Vagina (tissue), 2 donors: ENCODE results near the gene LBX2. TPM values are rescaled to one million over a fixed set of nuclear protein-coding genes. Genes with fewer than 3 reads are reported as not detected.
A peak's percentile ranks its signal among the peaks of the same experiment; 100 is the strongest.
"Not testable (repeated sequence)": the region's sequence is repeated elsewhere in the genome, so short reads cannot be mapped to it uniquely, and the experiment has no call there.

Experiments used
- DNase-seq, 2 donors: peaks; one replicate each; pipeline ENCODE4 v3.0.0-alpha.2; 2017; ENCODE audit errors: extremely low spot score in 2 of 2
- H3K27ac ChIP-seq: fragments of 200-600 bp; sonication (generic); one replicate; pipeline ENCODE4 v1.5.1; 2019
- H3K27me3 ChIP-seq: fragments of 200-600 bp; sonication (generic); one replicate; pipeline ENCODE4 v1.5.1; 2019
- H3K36me3 ChIP-seq, 2 donors: fragments of 200-600 bp; sonication (generic); one replicate each; pipeline ENCODE4 v1.5.1; 2017 to 2019
- H3K4me1 ChIP-seq: fragments of 200-600 bp; sonication (generic); one replicate; pipeline ENCODE4 v1.5.1; 2019
- H3K4me3 ChIP-seq, 2 donors: fragments of 200-600 bp; sonication (generic); 1 replicate in 1 of 2; 2 replicates in 1 of 2; pipeline ENCODE4 v1.5.1; 2016 to 2019
- H3K9me3 ChIP-seq: fragments of 200-600 bp; sonication (generic); one replicate; pipeline ENCODE4 v1.5.1; 2019
- POLR2A ChIP-seq, 2 donors: fragments of 450-650 bp; IDR thresholded peaks; one replicate each; pipeline ENCODE4 v1.6.1; 2017; ENCODE audit warnings: antibody characterized with exemption in 2 of 2, mild to moderate bottlenecking in 2 of 2, moderate library complexity in 2 of 2
- POLR2AphosphoS5 ChIP-seq, 2 donors: sonication (generic); formaldehyde crosslinking; IDR thresholded peaks; one replicate each; pipeline ENCODE4 v1.9.0; 2017; ENCODE audit warnings: antibody characterized with exemption in 2 of 2, mild to moderate bottlenecking in 2 of 2, low read depth in 1 of 2; ENCODE audit not compliant: insufficient read depth in 1 of 2
- intact Hi-C: fragments of 100-400 bp; cut with DNase I; formaldehyde crosslinking; loops from one replicate; pipeline ENCODE4 v1.15.1; 2023
- total RNA-seq: library from RNA; depleted of rRNA; stranded (reverse); fragments of >200 nt; gene quantifications from one replicate; pipeline ENCODE4 v1.2.3, GENCODE V29; 2016
- TF ChIP-seq, protein P1 (sequence below), 3 experiments: fragments of 450-650 bp in 2 of 3; fragments of 200-600 bp in 1 of 3; sonication (generic) in 1 of 3; IDR thresholded peaks; one replicate each; pipeline ENCODE4 v1.5.1; 2017 to 2019; ENCODE audit warnings: antibody characterized with exemption in 3 of 3, mild to moderate bottlenecking in 2 of 3, moderate library complexity in 2 of 3

The LBX2 gene
- total RNA-seq, 1 donor from 2014 or later, result not detected

DNA sequence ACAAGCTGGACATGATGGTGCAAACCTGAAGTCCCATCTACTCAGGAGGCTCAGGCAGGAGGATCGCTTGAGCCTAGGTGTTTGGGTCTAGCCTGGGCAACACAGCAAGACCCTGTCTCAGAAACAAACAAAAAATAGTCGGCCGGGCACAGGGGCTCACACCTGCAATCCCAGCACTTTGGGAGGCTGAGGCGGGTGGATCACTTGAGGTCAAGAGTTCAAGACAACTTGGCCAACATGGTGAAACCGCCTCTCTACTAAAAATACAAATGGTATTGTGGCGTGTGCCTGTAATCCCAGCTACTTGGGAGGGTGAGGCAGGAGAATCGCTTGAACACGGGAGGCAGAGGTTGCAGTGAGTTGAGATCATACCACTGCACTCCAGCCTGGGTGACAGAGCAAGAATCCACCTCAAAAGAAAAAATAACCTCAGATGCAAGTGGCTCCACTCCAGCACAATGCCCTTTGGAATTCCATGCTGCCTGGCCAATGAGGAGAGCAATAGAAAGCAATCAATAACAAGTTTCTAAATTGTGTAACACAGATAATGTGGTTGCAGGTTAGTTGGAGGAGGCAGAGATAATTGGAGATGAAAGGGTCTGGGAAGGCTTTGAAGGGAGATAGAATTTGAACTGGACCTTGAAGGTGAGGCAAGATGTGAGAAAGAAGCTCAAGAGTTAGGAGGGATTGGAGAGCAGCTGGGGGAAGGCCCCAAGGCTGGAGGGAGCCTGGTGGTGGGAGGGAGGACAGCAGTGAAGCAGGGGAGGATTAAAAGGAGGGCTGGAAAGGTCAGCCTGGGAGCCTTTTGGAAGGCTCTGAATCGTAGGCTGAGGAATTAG lies 10.5 kb downstream of the LBX2 start:
- Histone ChIP-seq H3K27ac (no peak overlapping the region), H3K36me3 (peaks cover 0 to 37% of the 10 kb centered on the region in 2 donors), H3K27me3 (no peaks in the 10 kb centered on the region), H3K4me3 (no peak overlapping the region), H3K9me3 (no peaks in the 10 kb centered on the region), H3K4me1 (peaks cover 6% of the 10 kb centered on the region)
- intact Hi-C loops, result loop anchor here (10.0 kb wide), 1 partner anchor 754 kb away; the partner anchor contains the start of gene TPRKB
- no peak for TF ChIP-seq POLR2AphosphoS5 (IDR thresholded peaks at IDR 0.05; ENCODE audit: insufficient read depth in 1 of 2, low read depth in 1 of 2)
- TF ChIP-seq, protein P1, sequence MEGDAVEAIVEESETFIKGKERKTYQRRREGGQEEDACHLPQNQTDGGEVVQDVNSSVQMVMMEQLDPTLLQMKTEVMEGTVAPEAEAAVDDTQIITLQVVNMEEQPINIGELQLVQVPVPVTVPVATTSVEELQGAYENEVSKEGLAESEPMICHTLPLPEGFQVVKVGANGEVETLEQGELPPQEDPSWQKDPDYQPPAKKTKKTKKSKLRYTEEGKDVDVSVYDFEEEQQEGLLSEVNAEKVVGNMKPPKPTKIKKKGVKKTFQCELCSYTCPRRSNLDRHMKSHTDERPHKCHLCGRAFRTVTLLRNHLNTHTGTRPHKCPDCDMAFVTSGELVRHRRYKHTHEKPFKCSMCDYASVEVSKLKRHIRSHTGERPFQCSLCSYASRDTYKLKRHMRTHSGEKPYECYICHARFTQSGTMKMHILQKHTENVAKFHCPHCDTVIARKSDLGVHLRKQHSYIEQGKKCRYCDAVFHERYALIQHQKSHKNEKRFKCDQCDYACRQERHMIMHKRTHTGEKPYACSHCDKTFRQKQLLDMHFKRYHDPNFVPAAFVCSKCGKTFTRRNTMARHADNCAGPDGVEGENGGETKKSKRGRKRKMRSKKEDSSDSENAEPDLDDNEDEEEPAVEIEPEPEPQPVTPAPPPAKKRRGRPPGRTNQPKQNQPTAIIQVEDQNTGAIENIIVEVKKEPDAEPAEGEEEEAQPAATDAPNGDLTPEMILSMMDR (IDR thresholded peaks at IDR 0.05), result no peak
- TF ChIP-seq POLR2A (IDR thresholded peaks at IDR 0.05), result no peak
- no peak for DNase-seq

DNA sequence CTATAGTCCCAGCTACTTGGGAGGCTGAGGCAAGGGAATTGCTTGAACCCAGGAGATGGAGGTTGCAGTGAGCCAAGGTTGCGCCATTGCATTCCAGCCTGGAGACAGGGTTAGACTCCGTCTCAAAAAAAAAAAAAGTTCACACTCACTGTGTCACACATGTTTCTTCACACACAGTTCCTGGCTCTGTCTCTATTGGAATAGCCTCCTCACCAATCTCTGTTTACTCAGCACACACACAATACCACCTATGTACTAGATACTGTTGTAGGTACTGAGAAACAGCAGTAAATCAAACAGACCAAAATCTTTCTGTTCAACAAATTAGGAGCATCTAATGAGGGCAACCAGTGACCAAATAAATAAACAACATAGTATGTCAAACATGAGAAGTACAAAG lies 13.3 kb downstream of the LBX2 start:
- TF ChIP-seq POLR2AphosphoS5 (IDR thresholded peaks at IDR 0.05; ENCODE audit: insufficient read depth in 1 of 2, low read depth in 1 of 2) (no peak), POLR2A (IDR thresholded peaks at IDR 0.05) (no peak)
- TF ChIP-seq, protein P1 (IDR thresholded peaks at IDR 0.05), result no peak
- no peak overlapping the region for H3K4me3 ChIP-seq
- no peak for DNase-seq
- peaks cover 22% of the 10 kb centered on the region for H3K4me1 ChIP-seq
- no peaks in the 10 kb centered on the region for H3K27me3 ChIP-seq
- peaks cover 0 to 13% of the 10 kb centered on the region in 2 donors for H3K36me3 ChIP-seq
- H3K9me3 ChIP-seq, result no peaks in the 10 kb centered on the region
- intact Hi-C loops, result loop anchor here (10.0 kb wide), 1 partner anchor 751 kb away; the partner anchor contains the start of gene TPRKB
- no peak overlapping the region for H3K27ac ChIP-seq

DNA sequence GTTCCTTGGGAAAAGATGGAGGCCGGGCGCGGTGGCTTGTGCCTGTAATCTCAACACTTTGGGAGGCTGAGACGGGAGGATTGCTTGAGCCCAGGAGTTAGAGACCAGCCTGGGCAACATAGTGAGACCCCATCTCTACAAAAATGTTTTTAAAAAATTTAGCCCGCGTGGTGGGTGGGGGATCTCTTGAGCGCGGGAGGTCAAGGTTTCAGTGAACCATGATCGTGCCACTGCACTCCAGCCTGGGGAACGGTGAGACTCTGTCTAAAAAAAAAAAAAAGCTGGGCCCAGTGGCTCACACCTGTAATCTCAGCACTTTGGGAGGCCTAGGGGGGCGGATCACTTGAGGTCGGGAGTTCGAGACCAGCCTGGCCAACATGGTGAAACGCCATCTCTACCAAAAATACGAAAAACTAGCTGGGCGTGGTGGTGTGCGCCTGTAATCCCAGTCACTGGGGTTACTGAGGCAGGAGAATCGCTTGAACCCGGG lies 15.7 kb downstream of the LBX2 start:
- H3K4me3 ChIP-seq, result peak overlapping the region; percentile 75 to 79
- intact Hi-C loops, result loop anchor here (2.0 to 10.0 kb wide), 2 partner anchors 103 to 749 kb away; partner anchors contain the start of gene TPRKB
- H3K27me3 ChIP-seq, H3K9me3 ChIP-seq, DNase-seq, H3K36me3 ChIP-seq: not testable (repeated sequence)
- peaks cover 35% of the 10 kb centered on the region for H3K4me1 ChIP-seq
- peak overlapping the region; percentile 87 for H3K27ac ChIP-seq

DNA sequence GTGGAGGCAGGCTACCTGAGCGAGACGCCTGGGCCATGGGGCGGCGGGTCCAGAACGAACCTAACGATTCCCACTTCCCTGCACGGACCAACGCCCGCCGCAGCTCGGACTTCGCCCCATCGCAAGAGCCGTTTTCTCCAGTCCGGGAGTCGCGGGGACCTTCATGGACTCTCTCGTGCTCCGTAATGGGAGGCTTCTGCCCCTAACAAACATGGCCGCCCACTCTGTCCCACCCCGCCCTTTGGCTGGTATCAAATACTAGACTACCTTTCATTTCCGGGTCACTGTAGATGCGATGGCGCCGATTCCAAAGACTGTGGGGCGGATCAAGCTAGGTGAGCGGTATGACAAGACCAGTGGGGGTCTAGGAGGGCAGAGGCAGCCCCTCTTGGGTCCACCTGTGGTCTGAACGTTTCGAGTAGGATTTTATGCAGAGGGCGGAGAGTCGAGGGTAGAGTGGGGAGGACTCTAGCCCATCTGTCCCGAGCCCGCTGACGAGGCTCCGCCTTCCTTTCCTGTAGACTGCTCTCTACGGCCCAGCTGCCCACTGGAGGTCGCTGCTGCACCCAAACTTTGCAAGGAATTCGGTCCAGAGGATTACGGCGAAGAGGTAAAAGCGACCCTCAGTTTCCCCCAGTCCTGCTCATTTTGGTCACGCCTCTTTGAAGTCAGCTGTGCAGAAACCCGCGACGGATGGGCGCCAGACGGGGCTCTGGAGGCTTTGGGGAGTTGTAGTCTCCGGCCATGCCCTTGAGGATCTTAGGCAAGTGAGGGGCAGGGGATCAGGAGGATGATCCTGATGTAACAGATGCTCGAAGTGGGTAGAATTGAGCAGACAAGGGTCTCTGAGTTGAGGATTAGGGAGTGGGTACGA lies 16.4 kb downstream of the LBX2 start, which contains the start of the genes CCDC142 and TTC31:
CCDC142 (minus strand) TSS at position 198 of the 874 bp plus-strand sequence; CDS start at position 37, 161 bp downstream.
TTC31 (plus strand) TSS at position 281 of the 874 bp plus-strand sequence; CDS start at position 296, 15 bp downstream.
- Histone ChIP-seq H3K27me3 (no peaks in the 10 kb centered on the region), H3K27ac (peak within 1 kb of the TSS; percentile 87), H3K4me1 (peaks cover 35% of the 10 kb centered on the region), H3K36me3 (no peaks in the 10 kb centered on the region), H3K9me3 (no peaks in the 10 kb centered on the region), H3K4me3 (peak within 1 kb of the TSS; percentile 75 to 79)
- DNase-seq, result peak in 1 of 2 donors; percentile 98
- intact Hi-C loops, result loop anchor here (2.0 to 10.0 kb wide), 2 partner anchors 104 to 748 kb away; partner anchors contain the start of gene TPRKB
- peak in 1 of 2 donors; percentile 29 for TF ChIP-seq POLR2A (IDR thresholded peaks at IDR 0.05)
- peak; percentile 89 to 98 for TF ChIP-seq POLR2AphosphoS5 (IDR thresholded peaks at IDR 0.05; ENCODE audit: insufficient read depth in 1 of 2, low read depth in 1 of 2)
- TF ChIP-seq, protein P1 (IDR thresholded peaks at IDR 0.05), result peak; percentile 49 to 83 (median 76)
